GM23338 (cell line): ENCODE measurements around the gene ASXL2.

ENCODE experiments used
- CREB1 ChIP-seq: fragments of 250-450 bp; sonication (Bioruptor Pico); IDR thresholded peaks from 2 replicates; pipeline ENCODE4 v1.5.0; 2020; ENCODE audit warnings: low read depth, mild to moderate bottlenecking, moderate library complexity
- CTCF ChIP-seq, 2 experiments: fragments of 200-600 bp in 1 of 2; sonication (generic) in 1 of 2; conservative IDR thresholded peaks; 2 replicates each; pipeline versions ENCODE4 v1.5.1 to v1.6.1; 2016 to 2017; ENCODE audit warnings: antibody characterized with exemption in 2 of 2, low read depth in 2 of 2, mild to moderate bottlenecking in 2 of 2, moderate library complexity in 1 of 2
- EZH2 ChIP-seq: fragments of 200-600 bp; sonication (generic); IDR thresholded peaks from one replicate; pipeline ENCODE4 v1.8.0; 2017; ENCODE audit warnings: antibody characterized with exemption, mild to moderate bottlenecking, low read depth; ENCODE audit not compliant: unreplicated experiment
- EZH2phosphoT487 ChIP-seq: fragments of 200-600 bp; sonication (generic); IDR thresholded peaks from one replicate; pipeline ENCODE4 v1.8.1; 2018; ENCODE audit warnings: antibody characterized with exemption; ENCODE audit not compliant: unreplicated experiment
- JUNB ChIP-seq: IDR thresholded peaks from one replicate; pipeline ENCODE4 v1.6.1; 2016; ENCODE audit warnings: antibody characterized with exemption; ENCODE audit not compliant: unreplicated experiment
- NANOG ChIP-seq: IDR thresholded peaks from 2 replicates; pipeline ENCODE4 v1.6.1; 2016; ENCODE audit warnings: antibody characterized with exemption, borderline replicate concordance
- POLR2AphosphoS5 ChIP-seq: IDR thresholded peaks from 2 replicates; pipeline ENCODE4 v1.6.1; 2016; ENCODE audit warnings: antibody characterized with exemption, low read depth
- STAT1 ChIP-seq: IDR thresholded peaks from one replicate; pipeline ENCODE4 v1.6.1; 2016; ENCODE audit warnings: antibody characterized with exemption; ENCODE audit not compliant: unreplicated experiment
- ZNF114 ChIP-seq: fragments of 250-450 bp; sonication (Bioruptor Pico); IDR thresholded peaks from 2 replicates; pipeline ENCODE4 v1.5.0; 2020; ENCODE audit warnings: mild to moderate bottlenecking, moderate library complexity
- ZNF331 ChIP-seq: fragments of 250-450 bp; sonication (Bioruptor Pico); IDR thresholded peaks from 2 replicates; pipeline ENCODE4 v1.5.0; 2020; ENCODE audit warnings: low read depth, mild to moderate bottlenecking, moderate library complexity
- TF ChIP-seq, protein P1 (sequence below): IDR thresholded peaks from one replicate; pipeline ENCODE4 v1.6.1; 2018; ENCODE audit warnings: antibody characterized with exemption; ENCODE audit not compliant: unreplicated experiment
- TF ChIP-seq, protein P2 (sequence below): IDR thresholded peaks from 2 replicates; pipeline ENCODE4 v1.6.1; 2016; ENCODE audit warnings: antibody characterized with exemption
- TF ChIP-seq, protein P3 (sequence below): fragments of 250-450 bp; sonication (Bioruptor Pico); IDR thresholded peaks from 2 replicates; pipeline ENCODE4 v1.5.0; 2020; ENCODE audit warnings: mild to moderate bottlenecking, moderate library complexity

DNA sequence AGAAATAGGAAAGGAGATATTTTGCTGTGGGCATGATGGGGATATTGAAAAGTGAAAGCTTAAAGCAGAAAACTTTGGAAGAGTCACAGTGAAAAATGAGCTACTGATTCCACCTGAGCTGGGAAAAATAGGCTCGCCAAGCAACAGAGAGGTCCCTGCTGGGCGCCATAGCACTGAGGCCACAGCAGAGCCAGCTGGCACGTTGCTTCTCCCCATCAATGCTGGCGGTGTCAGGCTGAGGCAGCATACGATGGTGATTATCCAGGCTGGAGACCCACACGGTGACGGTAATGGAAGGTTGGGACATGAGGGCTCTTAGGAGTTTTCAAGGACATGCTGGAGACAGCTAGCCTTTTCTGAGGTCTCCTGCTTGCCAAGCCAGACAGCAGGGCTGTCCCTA, 179.1 kb downstream of the ASXL2 start:
- TF ChIP-seq CTCF (conservative IDR thresholded peaks at IDR 0.05; ENCODE audit: low read depth in 2 of 2), result no peak
- no peak for TF ChIP-seq ZNF114 (CRISPR knock-in tag)
- no peak for TF ChIP-seq POLR2AphosphoS5
- TF ChIP-seq JUNB, result no peak
- no peak for TF ChIP-seq EZH2
- TF ChIP-seq, protein P1, sequence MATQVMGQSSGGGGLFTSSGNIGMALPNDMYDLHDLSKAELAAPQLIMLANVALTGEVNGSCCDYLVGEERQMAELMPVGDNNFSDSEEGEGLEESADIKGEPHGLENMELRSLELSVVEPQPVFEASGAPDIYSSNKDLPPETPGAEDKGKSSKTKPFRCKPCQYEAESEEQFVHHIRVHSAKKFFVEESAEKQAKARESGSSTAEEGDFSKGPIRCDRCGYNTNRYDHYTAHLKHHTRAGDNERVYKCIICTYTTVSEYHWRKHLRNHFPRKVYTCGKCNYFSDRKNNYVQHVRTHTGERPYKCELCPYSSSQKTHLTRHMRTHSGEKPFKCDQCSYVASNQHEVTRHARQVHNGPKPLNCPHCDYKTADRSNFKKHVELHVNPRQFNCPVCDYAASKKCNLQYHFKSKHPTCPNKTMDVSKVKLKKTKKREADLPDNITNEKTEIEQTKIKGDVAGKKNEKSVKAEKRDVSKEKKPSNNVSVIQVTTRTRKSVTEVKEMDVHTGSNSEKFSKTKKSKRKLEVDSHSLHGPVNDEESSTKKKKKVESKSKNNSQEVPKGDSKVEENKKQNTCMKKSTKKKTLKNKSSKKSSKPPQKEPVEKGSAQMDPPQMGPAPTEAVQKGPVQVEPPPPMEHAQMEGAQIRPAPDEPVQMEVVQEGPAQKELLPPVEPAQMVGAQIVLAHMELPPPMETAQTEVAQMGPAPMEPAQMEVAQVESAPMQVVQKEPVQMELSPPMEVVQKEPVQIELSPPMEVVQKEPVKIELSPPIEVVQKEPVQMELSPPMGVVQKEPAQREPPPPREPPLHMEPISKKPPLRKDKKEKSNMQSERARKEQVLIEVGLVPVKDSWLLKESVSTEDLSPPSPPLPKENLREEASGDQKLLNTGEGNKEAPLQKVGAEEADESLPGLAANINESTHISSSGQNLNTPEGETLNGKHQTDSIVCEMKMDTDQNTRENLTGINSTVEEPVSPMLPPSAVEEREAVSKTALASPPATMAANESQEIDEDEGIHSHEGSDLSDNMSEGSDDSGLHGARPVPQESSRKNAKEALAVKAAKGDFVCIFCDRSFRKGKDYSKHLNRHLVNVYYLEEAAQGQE, result no peak
- no peak for TF ChIP-seq EZH2phosphoT487
- TF ChIP-seq STAT1, result no peak
- TF ChIP-seq CREB1 (CRISPR knock-in tag), result no peak
- TF ChIP-seq, protein P2, sequence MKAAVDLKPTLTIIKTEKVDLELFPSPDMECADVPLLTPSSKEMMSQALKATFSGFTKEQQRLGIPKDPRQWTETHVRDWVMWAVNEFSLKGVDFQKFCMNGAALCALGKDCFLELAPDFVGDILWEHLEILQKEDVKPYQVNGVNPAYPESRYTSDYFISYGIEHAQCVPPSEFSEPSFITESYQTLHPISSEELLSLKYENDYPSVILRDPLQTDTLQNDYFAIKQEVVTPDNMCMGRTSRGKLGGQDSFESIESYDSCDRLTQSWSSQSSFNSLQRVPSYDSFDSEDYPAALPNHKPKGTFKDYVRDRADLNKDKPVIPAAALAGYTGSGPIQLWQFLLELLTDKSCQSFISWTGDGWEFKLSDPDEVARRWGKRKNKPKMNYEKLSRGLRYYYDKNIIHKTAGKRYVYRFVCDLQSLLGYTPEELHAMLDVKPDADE, result no peak
- no peak for TF ChIP-seq NANOG
- no peak for TF ChIP-seq ZNF331 (CRISPR knock-in tag)
- TF ChIP-seq, protein P3, sequence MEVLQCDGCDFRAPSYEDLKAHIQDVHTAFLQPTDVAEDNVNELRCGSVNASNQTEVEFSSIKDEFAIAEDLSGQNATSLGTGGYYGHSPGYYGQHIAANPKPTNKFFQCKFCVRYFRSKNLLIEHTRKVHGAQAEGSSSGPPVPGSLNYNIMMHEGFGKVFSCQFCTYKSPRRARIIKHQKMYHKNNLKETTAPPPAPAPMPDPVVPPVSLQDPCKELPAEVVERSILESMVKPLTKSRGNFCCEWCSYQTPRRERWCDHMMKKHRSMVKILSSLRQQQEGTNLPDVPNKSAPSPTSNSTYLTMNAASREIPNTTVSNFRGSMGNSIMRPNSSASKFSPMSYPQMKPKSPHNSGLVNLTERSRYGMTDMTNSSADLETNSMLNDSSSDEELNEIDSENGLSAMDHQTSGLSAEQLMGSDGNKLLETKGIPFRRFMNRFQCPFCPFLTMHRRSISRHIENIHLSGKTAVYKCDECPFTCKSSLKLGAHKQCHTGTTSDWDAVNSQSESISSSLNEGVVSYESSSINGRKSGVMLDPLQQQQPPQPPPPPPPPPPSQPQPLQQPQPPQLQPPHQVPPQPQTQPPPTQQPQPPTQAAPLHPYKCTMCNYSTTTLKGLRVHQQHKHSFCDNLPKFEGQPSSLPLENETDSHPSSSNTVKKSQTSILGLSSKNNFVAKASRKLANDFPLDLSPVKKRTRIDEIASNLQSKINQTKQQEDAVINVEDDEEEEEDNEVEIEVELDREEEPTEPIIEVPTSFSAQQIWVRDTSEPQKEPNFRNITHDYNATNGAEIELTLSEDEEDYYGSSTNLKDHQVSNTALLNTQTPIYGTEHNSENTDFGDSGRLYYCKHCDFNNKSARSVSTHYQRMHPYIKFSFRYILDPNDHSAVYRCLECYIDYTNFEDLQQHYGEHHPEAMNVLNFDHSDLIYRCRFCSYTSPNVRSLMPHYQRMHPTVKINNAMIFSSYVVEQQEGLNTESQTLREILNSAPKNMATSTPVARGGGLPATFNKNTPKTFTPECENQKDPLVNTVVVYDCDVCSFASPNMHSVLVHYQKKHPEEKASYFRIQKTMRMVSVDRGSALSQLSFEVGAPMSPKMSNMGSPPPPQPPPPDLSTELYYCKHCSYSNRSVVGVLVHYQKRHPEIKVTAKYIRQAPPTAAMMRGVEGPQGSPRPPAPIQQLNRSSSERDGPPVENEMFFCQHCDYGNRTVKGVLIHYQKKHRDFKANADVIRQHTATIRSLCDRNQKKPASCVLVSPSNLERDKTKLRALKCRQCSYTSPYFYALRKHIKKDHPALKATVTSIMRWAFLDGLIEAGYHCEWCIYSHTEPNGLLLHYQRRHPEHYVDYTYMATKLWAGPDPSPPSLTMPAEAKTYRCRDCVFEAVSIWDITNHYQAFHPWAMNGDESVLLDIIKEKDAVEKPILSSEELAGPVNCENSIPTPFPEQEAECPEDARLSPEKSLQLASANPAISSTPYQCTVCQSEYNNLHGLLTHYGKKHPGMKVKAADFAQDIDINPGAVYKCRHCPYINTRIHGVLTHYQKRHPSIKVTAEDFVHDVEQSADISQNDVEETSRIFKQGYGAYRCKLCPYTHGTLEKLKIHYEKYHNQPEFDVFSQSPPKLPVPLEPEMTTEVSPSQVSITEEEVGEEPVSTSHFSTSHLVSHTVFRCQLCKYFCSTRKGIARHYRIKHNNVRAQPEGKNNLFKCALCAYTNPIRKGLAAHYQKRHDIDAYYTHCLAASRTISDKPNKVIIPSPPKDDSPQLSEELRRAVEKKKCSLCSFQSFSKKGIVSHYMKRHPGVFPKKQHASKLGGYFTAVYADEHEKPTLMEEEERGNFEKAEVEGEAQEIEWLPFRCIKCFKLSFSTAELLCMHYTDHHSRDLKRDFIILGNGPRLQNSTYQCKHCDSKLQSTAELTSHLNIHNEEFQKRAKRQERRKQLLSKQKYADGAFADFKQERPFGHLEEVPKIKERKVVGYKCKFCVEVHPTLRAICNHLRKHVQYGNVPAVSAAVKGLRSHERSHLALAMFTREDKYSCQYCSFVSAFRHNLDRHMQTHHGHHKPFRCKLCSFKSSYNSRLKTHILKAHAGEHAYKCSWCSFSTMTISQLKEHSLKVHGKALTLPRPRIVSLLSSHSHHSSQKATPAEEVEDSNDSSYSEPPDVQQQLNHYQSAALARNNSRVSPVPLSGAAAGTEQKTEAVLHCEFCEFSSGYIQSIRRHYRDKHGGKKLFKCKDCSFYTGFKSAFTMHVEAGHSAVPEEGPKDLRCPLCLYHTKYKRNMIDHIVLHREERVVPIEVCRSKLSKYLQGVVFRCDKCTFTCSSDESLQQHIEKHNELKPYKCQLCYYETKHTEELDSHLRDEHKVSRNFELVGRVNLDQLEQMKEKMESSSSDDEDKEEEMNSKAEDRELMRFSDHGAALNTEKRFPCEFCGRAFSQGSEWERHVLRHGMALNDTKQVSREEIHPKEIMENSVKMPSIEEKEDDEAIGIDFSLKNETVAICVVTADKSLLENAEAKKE (CRISPR knock-in tag), result no peak
